Measurements from ENCODE around the gene EPG5. TPM values are rescaled to one million over a fixed set of nuclear protein-coding genes. Genes with fewer than 3 reads are reported as not detected.
A peak's percentile ranks its signal among the peaks of the same experiment; 100 is the strongest.

EPG5 gene
- total and polyA plus RNA-seq, 7 donors: 4.4 to 19.9 (median 11.9) TPM

- 67 to 78% (median 76%) methylated on average over 2 of the region's 2 CpGs for WGBS, 3 donors
- Histone ChIP-seq H3K36me3 (ENCODE audit: insufficient read depth in 1 of 2, low read depth in 1 of 2) (no peaks in the 10 kb centered on the region), H3K9me3 (no peaks in the 10 kb centered on the region), H3K4me1 (peaks cover 26% of the 10 kb centered on the region), H3K27ac (no peak overlapping the region), H3K27me3 (ENCODE audit: insufficient read depth in 3 of 3, low read length in 2 of 3) (no peaks in the 10 kb centered on the region), H3K4me3 (no peak overlapping the region)
- DNase-seq: no peak
- intact Hi-C loops (cut with DNase I): no loop called here
- no peak for ATAC-seq
- TF ChIP-seq, protein P1, sequence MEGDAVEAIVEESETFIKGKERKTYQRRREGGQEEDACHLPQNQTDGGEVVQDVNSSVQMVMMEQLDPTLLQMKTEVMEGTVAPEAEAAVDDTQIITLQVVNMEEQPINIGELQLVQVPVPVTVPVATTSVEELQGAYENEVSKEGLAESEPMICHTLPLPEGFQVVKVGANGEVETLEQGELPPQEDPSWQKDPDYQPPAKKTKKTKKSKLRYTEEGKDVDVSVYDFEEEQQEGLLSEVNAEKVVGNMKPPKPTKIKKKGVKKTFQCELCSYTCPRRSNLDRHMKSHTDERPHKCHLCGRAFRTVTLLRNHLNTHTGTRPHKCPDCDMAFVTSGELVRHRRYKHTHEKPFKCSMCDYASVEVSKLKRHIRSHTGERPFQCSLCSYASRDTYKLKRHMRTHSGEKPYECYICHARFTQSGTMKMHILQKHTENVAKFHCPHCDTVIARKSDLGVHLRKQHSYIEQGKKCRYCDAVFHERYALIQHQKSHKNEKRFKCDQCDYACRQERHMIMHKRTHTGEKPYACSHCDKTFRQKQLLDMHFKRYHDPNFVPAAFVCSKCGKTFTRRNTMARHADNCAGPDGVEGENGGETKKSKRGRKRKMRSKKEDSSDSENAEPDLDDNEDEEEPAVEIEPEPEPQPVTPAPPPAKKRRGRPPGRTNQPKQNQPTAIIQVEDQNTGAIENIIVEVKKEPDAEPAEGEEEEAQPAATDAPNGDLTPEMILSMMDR (IDR thresholded peaks at IDR 0.05): no peak
Measured at GRCh38 chr18:45981821-45982220, 14.7 kb upstream of the EPG5 start.

- no peak overlapping the region for H3K27ac ChIP-seq
- no peaks in the 10 kb centered on the region for H3K27me3 ChIP-seq (ENCODE audit: insufficient read depth in 3 of 3, low read length in 2 of 3)
- H3K36me3 ChIP-seq (ENCODE audit: insufficient read depth in 1 of 2, low read depth in 1 of 2): no peaks in the 10 kb centered on the region
- H3K4me1 ChIP-seq: peaks cover 21% of the 10 kb centered on the region
- WGBS, 3 donors: 71 to 90% (median 75%) methylated on average over 2 of the region's 2 CpGs
- DNase-seq (no peak), ATAC-seq (no peak)
- no peaks in the 10 kb centered on the region for H3K9me3 ChIP-seq
- TF ChIP-seq, protein P1 (IDR thresholded peaks at IDR 0.05): no peak
- intact Hi-C loops (cut with DNase I): no loop called here
- H3K4me3 ChIP-seq: no peak overlapping the region
Measured at GRCh38 chr18:45980229-45980628, 13.1 kb upstream of the EPG5 start.

DNA sequence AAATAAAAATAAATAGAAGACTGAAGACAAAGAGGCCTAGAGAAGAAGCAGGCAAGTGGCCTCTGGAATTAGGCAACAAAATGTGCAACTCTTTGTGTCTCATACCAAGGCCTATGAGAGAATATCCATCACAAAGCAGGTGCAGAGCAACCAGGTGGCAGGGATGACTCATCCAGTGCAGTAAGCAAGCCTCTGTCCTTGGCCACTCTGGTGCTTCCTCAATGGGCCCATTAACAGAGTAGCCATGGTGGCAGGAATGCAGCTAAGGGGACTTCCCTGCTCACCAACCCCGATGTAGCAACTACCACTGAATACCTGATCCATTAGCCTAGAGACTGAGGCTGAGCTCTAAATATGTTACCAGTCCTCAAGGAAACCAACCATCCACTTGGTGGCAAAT, 11.0 kb upstream of the EPG5 start:
- Histone ChIP-seq H3K4me3 (no peak overlapping the region), H3K4me1 (peaks cover 3% of the 10 kb centered on the region), H3K27me3 (ENCODE audit: insufficient read depth in 3 of 3, low read length in 2 of 3) (no peaks in the 10 kb centered on the region), H3K9me3 (no peaks in the 10 kb centered on the region), H3K36me3 (ENCODE audit: insufficient read depth in 1 of 2, low read depth in 1 of 2) (no peaks in the 10 kb centered on the region), H3K27ac (no peak overlapping the region)
- ATAC-seq (peak in 3 of 4 donors; percentile 44 to 69 (median 66)), DNase-seq (no peak)
- intact Hi-C loops (cut with DNase I): loop anchor here in 1 of 2 donors (10.0 kb wide), 1 partner anchor 313 kb away; no protein-coding TSS in a partner anchor
- WGBS, 3 donors: 68 to 89% (median 80%) methylated on average over 1 of the region's 1 CpG
- TF ChIP-seq, protein P1 (IDR thresholded peaks at IDR 0.05): no peak

GRCh38 chr18:45976974-45977373, 9.8 kb upstream of the EPG5 start:
- 86 to 93% (median 88%) methylated on average over 5 of the region's 5 CpGs for WGBS, 3 donors
- Histone ChIP-seq H3K36me3 (ENCODE audit: insufficient read depth in 1 of 2, low read depth in 1 of 2) (no peaks in the 10 kb centered on the region), H3K4me1 (no peaks in the 10 kb centered on the region), H3K27me3 (ENCODE audit: insufficient read depth in 3 of 3, low read length in 2 of 3) (no peaks in the 10 kb centered on the region), H3K4me3 (no peak overlapping the region), H3K9me3 (no peaks in the 10 kb centered on the region), H3K27ac (no peak overlapping the region)
- TF ChIP-seq, protein P1 (IDR thresholded peaks at IDR 0.05): no peak
- ATAC-seq (no peak), DNase-seq (no peak)
- intact Hi-C loops (cut with DNase I): loop anchor here in 1 of 2 donors (10.0 kb wide), 1 partner anchor 312 kb away; no protein-coding TSS in a partner anchor

DNA sequence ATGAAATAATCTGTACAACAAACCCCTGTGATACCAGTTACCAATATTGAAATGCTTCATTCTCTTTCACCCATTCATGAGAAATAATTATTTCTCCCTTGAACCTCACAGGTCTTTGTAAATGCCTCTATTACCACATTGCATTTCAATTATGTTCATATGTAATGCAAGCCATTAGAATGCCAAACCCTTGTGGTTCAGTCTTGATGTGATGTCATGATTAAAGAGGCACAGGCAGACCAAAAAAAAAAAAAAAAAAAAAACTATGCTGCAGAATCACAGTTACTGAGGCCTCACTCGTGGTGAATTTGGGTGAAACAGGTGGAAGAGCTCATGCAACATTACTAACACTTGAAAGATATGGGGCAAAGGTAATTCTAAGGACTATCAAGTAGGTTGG, 9.4 kb upstream of the EPG5 start:
- TF ChIP-seq, protein P1 (IDR thresholded peaks at IDR 0.05): no peak
- Histone ChIP-seq H3K27ac (no peak overlapping the region), H3K4me1 (no peaks in the 10 kb centered on the region), H3K36me3 (ENCODE audit: insufficient read depth in 1 of 2, low read depth in 1 of 2) (no peaks in the 10 kb centered on the region), H3K27me3 (ENCODE audit: insufficient read depth in 3 of 3, low read length in 2 of 3) (no peaks in the 10 kb centered on the region), H3K4me3 (no peak overlapping the region), H3K9me3 (no peaks in the 10 kb centered on the region)
- DNase-seq (no peak), ATAC-seq (no peak)
- 22 to 46% (median 23%) methylated on average over 1 of the region's 1 CpG for WGBS, 3 donors
- intact Hi-C loops (cut with DNase I): loop anchor here in 1 of 2 donors (10.0 kb wide), 1 partner anchor 312 kb away; no protein-coding TSS in a partner anchor

Data from psoas muscle (tissue), 8 donors.